Measurements from ENCODE around the gene MAGI1. TPM values are rescaled to one million over a fixed set of nuclear protein-coding genes. Genes with fewer than 3 reads are reported as not detected.

The MAGI1 gene
- total RNA-seq, 2 donors from 2014 or later, result 27.9 to 31.5 TPM

DNA sequence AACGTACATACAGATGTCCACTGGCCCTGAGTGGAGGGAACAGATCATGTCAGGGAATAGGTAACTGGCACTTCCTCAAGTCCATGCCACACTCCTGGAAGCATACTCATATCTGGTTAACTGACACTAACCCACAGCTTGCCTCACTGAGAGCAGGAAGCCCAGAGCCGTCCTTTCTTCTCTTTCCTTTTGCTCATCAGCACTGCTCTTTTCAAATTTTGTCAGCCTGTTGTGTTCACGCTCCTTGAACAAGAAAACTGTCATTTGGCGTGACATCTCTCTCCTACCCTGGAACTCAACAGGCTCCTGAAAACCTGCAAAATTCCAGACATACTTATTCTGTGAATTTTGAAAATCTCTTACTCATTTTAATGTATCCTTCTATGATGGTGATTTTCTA lies 360.2 kb downstream of the MAGI1 start:
- no peak for DNase-seq (ENCODE audit: low spot score)
- intact Hi-C loops (cut with DNase I), result no loop called here

DNA sequence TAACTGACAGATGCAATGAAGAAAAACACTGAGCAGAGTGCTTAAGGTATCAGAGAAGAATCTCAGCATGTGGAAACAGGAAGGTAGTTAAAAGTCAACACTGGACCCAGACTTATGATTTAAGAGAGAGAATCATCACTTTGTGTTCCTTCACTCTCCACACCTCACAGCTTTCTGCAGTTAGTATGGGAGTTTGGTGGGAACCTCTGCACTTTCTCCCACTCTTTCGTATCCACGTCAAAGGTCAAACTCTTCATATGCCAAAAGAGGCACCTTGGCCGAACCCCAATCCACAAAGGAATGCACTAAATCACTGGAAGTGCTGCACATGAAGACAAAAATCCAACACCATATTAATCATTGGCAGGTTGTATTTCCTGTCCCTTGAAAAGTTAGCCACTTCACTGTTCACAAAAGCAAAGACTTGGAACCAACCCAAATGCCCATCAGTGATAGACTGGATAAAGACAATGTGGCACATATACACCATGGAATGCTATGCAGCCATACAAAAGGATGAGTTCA lies 361.2 kb downstream of the MAGI1 start:
- intact Hi-C loops (cut with DNase I), result no loop called here
- DNase-seq (ENCODE audit: low spot score), result no peak

DNA sequence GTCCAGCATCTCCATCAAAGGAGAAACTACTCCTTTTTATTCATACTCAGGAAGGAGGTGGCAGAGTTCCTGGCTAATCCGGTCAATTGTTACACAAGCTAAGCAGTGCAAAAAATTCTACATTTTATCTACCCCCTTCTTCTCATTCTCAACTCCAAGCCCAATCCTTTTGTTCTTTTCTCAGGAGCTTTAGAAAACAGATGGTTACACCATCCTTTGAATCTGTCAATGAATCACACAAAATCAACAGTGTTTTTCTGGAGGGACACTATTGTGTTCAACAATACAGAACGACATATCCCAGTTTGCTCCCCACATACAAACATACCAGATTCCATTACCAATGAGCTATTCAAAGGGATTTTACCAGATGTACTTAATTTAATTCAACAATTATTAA lies 362.1 kb downstream of the MAGI1 start:
- intact Hi-C loops (cut with DNase I), result no loop called here
- no peak for DNase-seq (ENCODE audit: low spot score)

DNA sequence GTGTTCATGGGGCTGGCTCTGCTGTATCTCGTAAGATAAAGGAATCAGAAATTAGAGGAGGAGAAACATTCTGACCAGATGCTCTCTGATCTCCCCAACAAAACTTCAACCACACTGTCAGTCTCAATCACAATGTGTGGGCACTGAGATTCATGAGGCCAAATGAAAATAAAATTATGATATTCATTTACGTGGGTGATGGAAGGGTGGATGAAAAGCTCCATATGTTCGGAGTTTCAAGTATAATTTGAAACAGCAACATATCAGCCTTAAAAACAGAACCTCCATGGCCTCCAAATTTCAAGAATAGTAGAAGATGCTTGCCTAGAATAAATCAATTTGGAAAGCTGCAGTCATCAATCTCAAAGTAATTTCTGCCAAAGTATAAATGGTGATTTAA lies 363.7 kb downstream of the MAGI1 start:
- no peak for DNase-seq (ENCODE audit: low spot score)
- intact Hi-C loops (cut with DNase I), result no loop called here

DNA sequence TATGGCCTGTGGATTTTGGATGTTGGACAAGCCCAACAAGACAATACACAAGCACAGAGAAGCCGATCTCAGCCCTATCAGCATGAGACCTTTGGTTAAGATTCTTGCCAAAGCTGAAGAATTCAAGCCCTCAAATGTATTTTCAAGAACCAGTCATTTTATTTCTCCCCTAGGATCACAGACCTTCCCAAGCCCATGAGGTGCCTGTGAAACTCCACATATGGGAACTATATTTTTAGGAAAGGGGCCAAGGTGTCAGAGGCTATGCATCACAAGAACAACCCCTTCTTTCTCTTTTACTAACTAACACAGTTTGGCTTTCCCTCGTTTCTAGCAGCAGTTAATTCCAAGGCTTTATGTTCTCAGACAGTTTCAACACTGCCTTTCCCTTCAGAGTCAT lies 364.5 kb downstream of the MAGI1 start:
- intact Hi-C loops (cut with DNase I), result no loop called here

DNA sequence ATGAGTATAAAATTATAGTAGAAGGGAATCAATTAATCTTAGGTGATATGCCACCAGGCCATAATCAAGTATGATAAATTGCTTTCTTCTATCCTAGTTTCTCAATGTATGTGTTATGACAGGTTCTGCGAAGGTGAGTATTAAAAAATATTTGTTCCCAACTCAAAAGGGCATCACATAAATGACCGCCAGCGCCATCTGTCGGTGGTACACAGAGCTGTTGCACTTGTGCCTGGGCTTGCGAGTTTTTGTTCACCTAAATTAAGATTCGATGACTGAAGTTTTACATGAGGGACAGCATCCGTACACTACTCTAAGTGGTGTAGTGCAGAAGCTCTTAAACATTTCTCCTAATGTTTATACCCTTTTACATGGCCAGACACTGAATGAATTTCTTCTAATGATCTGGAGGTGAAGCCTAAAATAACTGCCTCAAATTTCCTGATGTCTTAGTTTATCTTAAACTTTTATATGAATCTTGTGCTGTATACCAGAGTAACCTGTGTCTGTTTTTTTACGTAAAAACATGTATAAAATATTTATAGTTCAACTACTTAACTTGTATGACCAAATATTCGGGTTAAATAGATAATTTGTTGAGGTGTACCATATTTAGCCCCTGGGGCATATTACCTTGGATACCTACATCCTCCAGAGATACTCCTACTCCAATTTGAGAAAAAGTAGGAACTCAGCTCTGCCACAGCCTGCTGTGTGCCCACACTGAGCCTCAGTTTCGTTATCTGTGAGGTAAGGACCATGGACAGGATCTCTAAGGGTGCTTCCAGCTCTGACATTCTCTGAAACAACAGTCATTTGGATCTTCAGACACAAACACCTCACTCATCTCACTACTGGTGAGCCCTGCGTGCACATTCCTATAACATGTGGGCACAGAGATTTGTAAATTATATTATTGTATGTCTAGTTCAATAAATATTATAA lies 365.6 kb downstream of the MAGI1 start:
- intact Hi-C loops (cut with DNase I), result no loop called here
- DNase-seq (ENCODE audit: low spot score), result no peak

More for the DNA sequence above, 364.5 kb downstream of the MAGI1 start:
- DNase-seq (ENCODE audit: low spot score), result no peak

DNA sequence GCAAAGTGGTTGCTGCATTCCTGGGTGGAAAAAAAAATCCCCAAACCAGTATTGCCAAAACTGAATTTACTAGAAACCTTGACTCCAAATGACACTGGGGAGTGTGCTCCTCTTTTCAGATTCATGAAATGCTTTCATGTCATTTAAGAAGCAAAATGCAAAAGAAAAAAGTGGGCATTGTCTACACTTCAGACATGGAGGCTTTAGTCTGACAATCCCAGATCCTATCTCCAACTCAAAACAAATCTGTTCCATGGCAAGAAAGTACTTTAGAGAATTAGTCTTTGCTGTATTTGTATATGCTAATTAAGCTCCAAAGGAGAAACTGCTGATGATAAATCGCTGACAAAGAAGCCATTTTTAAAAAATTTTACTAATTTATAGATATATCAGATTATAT lies 366.7 kb downstream of the MAGI1 start:
- intact Hi-C loops (cut with DNase I), result no loop called here
- no peak for DNase-seq (ENCODE audit: low spot score)

DNA sequence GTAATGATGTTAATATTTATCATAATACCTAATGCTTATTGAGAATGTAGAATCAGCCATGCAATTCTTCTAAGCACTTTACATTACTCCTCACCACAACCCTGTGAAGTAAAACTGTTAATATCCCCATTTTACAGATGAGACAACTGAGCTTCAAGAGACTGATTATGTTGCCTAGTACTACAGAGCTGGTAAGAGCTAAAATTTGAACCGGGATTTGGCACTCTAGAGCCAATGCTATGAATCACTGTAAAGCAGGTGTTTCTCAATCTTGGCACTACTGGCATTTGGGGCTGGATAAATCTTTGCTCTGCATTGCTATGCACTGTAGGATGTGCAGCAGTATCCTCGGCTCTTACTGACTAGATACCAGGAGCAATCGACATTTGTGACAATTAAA lies 367.7 kb downstream of the MAGI1 start:
- DNase-seq (ENCODE audit: low spot score), result no peak
- intact Hi-C loops (cut with DNase I), result no loop called here

DNA sequence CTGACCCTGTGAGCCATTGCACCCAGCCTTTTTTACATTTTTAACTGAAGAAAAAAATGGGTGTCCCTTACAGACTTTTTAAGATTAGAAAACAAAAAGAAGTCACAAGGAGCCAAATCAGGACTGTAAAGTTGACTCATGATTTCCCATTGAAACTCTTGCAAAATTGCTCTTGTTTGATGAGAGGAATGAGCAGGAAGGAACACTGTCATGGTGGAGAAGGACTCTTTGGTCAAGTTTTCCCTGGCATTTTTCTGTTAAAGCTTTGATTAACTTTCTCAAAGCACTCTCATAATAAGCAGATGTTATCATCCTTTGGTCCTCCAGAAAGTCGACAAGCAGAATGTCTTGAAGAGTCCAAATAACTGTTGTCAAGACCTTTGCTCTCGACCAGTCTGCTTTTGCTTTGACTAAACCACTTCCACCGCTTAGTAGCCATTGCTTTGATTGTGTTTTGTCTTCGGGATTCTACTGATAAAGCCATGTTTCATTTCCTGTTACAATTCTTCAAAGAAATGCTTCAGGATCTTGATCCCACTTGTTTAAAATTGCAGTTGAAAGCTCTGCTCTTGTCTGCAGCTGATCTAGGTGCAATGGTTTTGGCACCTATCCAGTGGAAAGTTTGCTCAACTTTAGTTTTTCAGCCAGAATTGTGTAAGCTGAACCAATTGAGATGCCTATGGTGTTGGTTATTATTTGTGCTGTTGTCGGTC lies 369.4 kb downstream of the MAGI1 start:
- intact Hi-C loops (cut with DNase I), result no loop called here
- DNase-seq (ENCODE audit: low spot score), result no peak

DNA sequence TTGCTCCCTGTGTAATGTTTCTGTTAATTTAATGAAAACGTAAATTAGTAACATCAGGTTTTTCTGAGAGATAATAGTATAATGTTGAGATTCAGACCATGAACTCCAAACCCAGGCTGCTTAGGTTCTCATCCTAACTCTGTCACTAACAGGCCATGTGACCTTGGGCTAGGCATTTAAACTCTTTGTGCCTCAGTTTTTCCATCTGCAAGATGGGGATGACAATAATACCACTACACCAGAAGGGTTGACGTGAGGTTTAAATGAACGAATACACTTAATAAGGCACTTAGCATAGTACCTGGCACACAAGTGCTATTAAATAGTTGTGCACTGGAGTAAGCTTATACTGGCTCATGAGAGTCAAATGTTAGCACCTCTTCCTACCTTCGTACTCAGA lies 370.8 kb downstream of the MAGI1 start:
- no peak for DNase-seq (ENCODE audit: low spot score)
- intact Hi-C loops (cut with DNase I), result no loop called here

DNA sequence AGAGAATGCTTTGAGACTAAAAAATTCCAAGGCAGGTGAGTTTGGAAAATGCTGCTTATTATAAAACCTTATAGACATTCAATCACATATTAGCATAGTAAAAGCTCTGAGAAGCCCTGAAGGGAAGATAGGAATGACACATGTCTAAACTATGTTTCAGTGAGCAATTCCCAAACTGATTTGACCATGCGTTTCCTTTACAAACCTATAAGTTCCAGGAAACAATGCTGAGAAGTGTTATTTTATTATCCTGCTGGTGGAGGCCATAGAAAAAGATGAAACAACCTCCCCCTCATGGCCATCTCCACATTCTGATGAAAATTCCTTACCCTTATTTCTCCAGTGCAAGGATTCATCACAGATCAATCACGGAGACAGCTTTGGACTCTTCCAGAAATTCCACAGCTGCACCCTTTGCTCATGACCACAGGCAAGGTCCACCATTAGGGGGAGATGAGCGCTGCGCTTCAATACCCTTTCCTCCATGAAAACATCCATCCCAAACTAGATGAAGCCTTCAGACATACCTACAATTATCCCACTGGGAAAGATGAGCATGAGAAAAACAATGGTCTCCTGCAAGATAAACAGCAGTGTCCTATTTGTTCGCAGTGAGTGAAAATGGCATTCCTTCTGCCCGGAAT lies 372.1 kb downstream of the MAGI1 start:
- intact Hi-C loops (cut with DNase I), result no loop called here
- no peak for DNase-seq (ENCODE audit: low spot score)

DNA sequence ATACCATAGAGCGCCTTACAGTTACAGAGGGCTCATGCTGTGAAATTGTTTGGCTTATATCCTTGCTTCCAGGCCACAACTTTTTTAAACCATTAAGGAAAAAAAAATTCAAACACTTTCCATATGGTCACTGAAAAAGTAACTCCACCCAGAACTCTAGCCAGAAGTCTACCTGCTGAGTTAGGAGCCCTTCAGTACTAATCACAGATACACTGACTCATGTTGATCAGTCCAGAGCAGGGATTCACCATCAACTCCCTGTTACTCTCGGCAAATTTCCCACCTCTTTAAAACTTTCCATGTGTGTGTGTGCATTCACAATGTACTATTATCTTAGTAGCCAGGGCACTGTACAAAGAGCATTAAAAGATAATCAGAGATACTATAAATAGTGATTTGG lies 372.8 kb downstream of the MAGI1 start:
- DNase-seq (ENCODE audit: low spot score), result no peak
- intact Hi-C loops (cut with DNase I), result no loop called here

DNA sequence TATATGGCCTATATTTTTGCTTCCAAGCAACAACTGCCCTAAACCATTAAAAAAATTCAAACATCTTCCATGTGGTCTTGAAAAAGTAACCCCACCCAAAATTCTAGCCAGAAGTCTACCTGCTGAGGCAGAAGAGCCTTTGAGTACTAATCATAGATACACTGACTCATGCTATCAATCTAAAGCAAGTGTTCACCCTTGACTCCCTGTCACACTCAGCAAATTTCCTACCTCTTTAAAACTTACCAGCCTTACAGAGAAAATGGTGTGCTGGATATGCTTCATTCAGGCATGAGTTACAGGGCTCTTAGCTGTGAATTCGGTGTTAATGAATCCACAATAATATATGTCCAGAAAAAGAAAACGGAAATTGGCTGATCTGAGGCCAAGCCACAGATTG lies 373.8 kb downstream of the MAGI1 start:
- no peak for DNase-seq (ENCODE audit: low spot score)
- intact Hi-C loops (cut with DNase I), result no loop called here

DNA sequence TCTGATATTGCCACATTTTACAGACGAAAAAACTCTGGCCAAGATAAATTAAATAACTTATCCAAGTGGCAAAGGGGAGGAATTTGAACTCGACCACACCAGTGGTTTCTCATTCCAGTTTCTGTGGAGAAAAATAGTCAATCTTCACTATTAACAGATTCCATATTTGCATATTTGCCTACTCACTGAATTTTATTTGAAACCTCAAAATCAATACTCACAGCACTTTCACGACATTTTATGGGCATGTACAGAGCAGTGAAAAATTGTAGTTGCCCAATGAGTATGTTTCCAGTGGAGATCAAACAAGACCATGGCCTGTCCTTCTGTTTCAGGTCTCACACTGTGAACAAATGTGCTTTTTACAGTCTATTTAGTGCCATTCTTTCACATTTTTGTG lies 374.3 kb downstream of the MAGI1 start:
- intact Hi-C loops (cut with DNase I), result no loop called here
- no peak for DNase-seq (ENCODE audit: low spot score)

DNA sequence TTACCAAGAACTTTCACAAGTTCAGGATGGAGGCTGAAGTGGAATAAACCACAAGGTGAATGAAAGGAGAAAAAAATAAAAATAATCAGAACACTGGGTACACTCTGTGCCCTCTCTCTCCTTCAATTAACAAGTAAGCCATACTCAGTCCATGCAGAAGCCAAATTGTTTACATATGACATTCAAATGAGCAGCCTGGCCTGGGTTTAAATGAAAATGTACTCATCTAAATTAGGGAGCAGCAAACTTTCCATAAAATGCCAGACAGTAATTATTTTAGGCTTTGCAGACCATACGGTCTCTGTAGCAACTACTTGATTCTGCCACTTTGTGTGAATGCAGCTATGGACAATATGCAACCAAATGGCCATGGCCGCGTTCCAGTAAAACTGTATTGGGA lies 376.6 kb downstream of the MAGI1 start:
- no peak for DNase-seq (ENCODE audit: low spot score)
- intact Hi-C loops (cut with DNase I), result no loop called here

DNA sequence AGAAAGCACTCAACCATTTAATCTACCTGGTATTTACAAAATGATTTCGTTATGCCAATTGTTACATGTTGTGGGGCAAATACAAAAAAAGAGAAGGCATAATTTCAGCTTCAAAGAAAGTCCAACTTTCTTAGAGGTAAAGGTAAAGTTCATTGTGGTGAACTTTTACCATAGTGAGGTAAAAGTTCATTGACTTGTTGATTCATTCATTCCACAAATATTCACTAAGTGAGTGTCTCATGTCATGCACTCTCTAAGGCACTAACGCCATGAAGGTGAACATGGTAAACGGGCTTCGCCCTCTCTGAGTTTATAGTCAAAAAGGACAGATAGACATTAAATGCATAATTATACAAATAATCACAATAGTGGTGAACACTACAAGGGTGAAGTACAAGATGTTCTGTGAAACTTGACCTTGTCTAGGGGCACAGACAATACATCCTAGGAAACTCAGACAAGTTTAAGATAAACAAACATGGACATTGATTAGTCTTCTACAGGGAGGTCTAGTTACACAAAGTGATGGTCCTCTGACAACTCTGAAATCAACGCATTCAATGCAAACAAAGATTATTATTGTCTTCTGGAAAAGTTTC lies 378.6 kb downstream of the MAGI1 start:
- intact Hi-C loops (cut with DNase I), result no loop called here
- DNase-seq (ENCODE audit: low spot score), result no peak

DNA sequence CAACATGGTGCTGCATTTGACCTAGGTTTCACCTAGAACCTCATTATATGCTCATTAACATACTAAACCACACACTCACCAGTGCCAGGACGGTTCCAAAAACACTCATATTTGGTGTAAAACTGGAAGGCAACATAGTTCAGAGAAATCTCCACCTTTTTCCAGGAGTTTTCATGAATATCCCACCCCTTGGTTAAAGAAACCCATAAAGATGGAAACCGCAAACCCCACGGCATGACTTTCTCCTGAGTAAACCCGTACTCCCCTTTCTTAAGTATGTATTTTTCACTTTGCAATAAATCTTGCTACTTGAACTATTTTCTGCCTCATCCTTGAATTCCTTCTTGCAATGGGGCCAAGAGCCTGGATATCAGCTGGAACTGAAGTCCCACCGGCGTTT lies 379.3 kb downstream of the MAGI1 start:
- intact Hi-C loops (cut with DNase I), result no loop called here
- no peak for DNase-seq (ENCODE audit: low spot score)

DNA sequence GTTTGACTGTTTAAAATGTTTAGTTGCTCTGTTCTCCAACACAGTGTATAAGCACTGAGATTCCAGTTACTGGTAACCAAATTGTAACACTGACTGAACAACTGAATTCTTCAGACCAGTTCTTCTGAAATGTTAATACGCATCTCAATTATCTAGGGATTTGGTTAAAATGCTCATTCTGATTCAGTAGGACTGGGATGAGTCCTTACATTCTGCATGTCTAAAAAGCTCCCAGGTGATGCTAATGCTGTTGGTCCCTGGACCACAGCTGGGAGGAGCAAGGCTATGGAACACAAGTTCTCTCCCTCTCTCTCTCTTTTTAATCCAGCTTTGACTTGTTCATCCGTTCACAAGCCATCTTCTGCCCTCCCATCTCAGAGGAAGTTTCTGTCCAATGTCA lies 380.3 kb downstream of the MAGI1 start:
- DNase-seq (ENCODE audit: low spot score), result no peak
- intact Hi-C loops (cut with DNase I), result no loop called here

DNA sequence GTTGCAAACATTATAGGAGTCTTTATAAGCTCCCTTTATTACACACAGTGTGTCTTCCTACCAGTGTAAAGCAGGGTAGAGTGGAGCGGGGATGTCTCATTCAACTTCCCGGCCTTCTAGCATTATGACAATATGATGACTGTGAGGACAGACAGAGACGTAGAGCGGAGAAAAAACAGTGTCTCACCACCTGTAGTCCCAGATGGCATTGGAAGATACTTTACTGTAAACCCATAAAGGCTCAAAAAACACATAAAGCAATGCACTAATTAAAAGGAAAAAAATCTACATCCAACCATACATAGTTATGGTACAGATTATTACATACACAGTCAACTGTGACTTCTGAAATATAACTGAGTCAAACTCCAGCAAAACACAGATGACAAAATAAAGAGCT lies 383.7 kb downstream of the MAGI1 start:
- no peak for DNase-seq (ENCODE audit: low spot score)
- intact Hi-C loops (cut with DNase I), result no loop called here

DNA sequence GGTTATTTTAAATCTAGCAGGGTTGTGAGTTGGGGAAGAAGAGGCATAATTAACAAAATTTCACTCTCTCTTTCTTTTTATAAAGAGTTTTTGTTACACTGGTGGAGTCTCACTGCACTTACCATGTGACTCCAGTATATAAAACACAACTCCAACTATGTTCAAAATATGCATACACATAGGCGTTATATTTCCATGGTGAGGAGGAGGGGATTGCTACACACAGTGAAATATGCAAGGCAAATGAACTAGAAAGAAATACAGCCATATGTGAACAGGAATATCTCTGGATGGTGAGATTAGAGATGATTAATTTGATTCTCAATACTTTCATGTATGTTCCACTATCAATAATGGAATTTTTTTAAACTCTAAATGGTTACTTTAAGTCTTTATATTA lies 385.0 kb downstream of the MAGI1 start:
- intact Hi-C loops (cut with DNase I), result no loop called here
- DNase-seq (ENCODE audit: low spot score), result no peak

Measured in posterior vena cava (tissue), 2 donors.